ENCODE measurements around the gene SMG5.

DNA sequence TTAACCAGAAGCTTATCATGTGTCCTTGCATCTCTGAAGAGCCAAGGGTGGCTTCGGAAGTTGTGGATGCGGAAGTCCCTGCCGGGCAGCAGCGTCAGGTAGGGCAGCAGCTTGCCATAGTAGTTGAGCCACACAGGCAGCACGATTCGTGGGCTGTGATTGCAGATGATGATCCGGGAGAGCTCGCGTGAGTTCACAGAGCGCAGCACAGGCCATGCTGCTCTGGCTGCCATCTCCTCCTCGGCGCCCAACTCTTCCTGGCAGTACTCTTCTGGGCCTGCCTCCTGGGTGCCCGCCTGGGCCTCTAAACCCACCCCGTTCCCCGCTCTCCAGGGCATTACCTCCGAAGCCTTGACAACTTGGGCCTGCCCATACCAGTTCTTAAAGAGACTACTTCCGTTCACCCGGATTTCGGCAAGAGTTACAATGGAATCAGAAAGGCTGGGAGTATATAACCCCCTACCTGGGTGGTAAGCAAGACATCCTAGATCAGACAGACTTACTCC, 16.3 kb upstream of the SMG5 start, which contains the start of gene VHLL:
- TF ChIP-seq, protein P1, sequence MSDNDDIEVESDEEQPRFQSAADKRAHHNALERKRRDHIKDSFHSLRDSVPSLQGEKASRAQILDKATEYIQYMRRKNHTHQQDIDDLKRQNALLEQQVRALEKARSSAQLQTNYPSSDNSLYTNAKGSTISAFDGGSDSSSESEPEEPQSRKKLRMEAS (IDR thresholded peaks at IDR 0.05): no peak
- TF ChIP-seq, protein P2, sequence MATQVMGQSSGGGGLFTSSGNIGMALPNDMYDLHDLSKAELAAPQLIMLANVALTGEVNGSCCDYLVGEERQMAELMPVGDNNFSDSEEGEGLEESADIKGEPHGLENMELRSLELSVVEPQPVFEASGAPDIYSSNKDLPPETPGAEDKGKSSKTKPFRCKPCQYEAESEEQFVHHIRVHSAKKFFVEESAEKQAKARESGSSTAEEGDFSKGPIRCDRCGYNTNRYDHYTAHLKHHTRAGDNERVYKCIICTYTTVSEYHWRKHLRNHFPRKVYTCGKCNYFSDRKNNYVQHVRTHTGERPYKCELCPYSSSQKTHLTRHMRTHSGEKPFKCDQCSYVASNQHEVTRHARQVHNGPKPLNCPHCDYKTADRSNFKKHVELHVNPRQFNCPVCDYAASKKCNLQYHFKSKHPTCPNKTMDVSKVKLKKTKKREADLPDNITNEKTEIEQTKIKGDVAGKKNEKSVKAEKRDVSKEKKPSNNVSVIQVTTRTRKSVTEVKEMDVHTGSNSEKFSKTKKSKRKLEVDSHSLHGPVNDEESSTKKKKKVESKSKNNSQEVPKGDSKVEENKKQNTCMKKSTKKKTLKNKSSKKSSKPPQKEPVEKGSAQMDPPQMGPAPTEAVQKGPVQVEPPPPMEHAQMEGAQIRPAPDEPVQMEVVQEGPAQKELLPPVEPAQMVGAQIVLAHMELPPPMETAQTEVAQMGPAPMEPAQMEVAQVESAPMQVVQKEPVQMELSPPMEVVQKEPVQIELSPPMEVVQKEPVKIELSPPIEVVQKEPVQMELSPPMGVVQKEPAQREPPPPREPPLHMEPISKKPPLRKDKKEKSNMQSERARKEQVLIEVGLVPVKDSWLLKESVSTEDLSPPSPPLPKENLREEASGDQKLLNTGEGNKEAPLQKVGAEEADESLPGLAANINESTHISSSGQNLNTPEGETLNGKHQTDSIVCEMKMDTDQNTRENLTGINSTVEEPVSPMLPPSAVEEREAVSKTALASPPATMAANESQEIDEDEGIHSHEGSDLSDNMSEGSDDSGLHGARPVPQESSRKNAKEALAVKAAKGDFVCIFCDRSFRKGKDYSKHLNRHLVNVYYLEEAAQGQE (IDR thresholded peaks at IDR 0.05; ENCODE audit: low read depth): no peak
- TF ChIP-seq RAD21 (IDR thresholded peaks at IDR 0.05; ENCODE audit: low read depth) (no peak), EGR1 (IDR thresholded peaks at IDR 0.05) (no peak), YY1 (IDR thresholded peaks at IDR 0.05; ENCODE audit: low read depth) (no peak), EP300 (IDR thresholded peaks at IDR 0.05; ENCODE audit: borderline replicate concordance) (no peak), CREB1 (IDR thresholded peaks at IDR 0.05; ENCODE audit: low read depth) (no peak), NFIC (IDR thresholded peaks at IDR 0.05) (no peak), TAF1 (IDR thresholded peaks at IDR 0.05; ENCODE audit: low read depth) (no peak)
- TF ChIP-seq, protein P3, sequence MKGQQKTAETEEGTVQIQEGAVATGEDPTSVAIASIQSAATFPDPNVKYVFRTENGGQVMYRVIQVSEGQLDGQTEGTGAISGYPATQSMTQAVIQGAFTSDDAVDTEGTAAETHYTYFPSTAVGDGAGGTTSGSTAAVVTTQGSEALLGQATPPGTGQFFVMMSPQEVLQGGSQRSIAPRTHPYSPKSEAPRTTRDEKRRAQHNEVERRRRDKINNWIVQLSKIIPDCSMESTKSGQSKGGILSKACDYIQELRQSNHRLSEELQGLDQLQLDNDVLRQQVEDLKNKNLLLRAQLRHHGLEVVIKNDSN (IDR thresholded peaks at IDR 0.05): no peak

All from Ishikawa (cell line).